HG03066 (cell line): ENCODE data around the gene SEC31B.
A peak's percentile ranks its signal among the peaks of the same experiment; 100 is the strongest.

ENCODE experiments used
- ATAC-seq: cut with Tn5 transposase; IDR thresholded peaks from one replicate; pipeline ENCODE4 v1.9.1; 2021; ENCODE audit warnings: low read depth; ENCODE audit not compliant: unreplicated experiment

SEC31B gene

DNA sequence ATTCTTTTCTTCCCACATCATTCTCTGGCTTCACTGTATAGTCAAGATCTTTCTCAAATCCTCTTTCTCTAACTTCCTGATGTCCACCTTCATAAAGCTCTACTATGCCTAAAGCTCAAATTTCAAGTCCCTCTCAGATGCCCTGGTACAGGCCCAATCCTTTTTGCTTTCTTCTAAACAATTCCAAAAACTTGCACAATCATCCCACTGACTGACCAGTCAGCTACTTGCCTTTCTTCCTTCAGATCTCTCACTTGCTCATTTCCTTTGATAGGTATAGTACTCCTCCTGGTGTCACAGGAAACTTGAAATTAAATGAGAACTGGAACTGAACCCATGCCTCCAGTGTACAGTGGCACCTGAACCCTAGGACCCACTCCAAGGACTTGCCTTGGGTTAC lies 18.2 kb downstream of the SEC31B start:
- ATAC-seq = no peak

DNA sequence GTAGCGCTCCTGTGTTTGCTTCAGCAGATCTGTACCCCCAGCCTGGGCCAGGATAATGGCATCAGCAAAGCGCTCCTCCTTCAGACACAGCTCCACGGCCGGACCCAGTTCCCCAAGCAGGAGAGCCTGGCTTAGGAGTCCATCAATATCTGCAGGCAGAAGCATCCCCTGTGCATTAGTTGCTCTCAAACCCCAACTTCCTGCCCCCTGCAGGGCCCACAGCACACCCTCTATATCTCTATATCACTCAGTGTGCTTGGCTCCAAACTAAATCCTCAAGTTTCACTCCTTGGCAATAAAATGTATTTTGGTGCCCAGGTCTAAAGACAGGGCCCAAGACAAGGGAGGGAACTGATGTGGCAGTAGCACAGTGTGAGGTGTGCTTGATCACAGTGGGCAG lies 21.6 kb downstream of the SEC31B start:
- no peak for ATAC-seq

DNA sequence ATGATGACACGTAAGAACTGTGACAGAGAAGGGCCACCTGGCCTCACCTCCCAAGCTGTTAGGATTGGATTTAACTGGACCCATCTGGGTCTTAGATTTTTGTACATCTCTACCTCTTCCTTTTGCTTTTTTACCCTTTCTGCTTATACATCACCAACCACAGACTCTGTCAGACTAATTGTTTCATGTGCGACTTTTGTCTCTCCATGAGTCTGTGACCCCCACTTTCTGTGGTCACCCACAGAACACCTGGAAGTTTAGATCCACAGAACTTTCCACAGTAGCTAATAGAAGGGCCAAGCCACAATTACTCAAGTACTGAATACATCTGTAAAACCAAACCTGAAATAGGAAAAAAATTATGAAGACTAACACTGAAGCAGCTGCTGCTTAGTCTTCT lies 23.1 kb downstream of the SEC31B start:
- no peak for ATAC-seq

DNA sequence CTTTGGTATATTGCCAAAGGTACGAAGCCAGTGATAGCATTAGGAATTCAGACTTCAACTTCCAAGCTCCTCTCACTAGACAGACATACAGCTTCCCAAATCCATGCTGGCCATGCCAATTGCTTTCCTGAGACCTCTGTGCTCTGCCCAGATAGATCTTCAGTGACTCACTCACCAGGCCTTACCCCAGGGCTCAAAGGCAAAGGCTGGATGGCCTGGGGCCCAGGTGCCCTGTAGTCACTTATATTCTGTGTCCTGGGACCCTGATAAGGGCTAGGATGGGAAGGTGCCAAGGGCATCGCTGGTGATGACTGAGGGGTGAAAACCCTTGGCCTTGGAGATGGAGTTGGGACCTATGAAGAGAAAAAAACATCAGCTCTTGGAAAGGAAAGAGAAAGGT lies 29.1 kb downstream of the SEC31B start:
- no peak for ATAC-seq

DNA sequence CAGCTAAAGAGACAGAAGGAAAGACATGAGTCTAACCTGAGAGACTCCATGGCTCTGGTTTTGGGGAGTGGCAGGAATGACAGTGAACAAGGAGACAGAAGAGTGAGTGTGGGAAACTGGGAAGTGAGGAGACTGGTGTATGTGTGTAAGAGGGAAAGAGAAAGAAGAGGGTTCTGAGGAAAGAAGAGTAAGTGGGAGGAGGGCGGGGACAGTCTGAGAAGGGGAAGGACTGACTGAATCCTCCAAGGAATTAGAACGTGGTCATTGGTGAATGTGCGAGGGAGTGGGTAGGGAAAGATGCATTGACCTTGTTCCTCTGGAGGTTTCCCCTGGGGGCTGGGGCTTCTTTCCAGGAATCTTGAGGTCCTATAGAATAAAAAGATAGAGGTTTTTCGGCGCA lies 30.3 kb downstream of the SEC31B start:
- no peak for ATAC-seq

DNA sequence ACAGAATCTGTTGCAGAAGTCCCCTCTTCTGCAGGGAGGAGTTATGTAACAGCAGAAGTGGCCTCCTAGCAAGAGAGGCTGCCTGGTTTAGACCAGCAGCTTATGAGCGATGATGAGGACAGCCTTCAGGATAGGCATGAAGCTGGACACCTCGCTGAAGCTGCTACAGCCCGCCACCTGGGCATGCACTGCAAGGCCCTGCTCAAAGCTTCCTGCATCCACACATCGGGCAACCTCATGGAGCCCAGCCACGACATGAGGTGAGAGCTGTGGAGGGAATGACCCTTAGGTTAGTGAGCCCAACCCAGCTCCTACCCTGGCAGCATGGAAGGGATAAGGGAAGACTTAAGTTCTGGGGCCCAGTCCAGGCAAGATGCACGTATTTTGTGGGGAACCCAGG lies 32.1 kb downstream of the SEC31B start:
- ATAC-seq = no peak

DNA sequence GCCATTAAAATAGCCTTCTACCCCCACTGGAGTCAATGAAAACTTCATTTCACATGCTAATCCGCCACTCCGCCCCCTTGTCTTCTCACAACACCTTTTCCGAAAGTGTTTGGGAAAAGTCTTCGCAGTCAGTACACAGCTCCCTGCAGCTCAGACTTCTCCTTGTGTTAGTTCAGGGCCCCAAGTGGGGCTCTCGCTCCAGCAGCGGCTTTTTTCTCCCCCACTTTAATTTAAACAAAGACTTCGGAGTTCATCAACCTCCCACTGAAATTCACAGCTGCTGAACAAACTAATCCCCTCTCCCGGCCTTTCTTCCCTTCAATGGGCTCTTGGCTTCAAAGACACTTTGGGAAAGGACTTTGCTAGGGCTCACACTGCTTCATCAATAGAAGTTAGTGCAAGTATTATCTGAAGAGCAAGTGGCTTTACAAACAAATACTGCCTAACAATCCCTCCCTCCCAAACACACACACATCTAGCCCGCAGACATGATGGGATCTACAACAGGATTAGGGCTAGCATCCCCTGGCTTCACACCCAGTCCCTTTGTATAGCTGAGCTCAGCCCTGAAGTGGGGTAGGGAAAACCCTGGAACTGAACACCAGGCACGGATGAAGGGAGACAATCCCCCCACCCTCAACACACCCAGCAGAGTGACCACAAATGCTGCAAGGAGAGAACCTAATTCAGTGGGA lies 33.7 kb downstream of the SEC31B start:
- ATAC-seq = no peak

DNA sequence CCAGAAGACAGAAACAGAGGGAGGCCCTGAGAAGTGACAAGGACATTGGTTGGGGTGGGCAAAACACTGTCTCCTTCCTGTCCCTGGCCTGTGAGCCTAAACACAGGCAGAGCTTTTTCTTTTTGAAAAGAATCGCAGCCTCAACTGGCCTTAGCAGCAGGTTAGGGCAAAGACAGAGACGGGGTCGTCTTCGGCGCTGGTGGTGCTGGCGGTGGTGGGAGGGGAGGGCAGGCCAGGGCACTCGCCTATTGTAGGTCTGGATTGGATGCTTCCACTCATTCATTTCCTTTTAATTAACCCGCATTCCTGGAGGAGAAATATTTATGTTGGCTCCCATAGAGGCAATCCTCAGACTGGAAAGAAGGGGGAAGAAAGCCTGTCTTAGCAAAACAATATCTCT lies 34.3 kb downstream of the SEC31B start:
- ATAC-seq = no peak

DNA sequence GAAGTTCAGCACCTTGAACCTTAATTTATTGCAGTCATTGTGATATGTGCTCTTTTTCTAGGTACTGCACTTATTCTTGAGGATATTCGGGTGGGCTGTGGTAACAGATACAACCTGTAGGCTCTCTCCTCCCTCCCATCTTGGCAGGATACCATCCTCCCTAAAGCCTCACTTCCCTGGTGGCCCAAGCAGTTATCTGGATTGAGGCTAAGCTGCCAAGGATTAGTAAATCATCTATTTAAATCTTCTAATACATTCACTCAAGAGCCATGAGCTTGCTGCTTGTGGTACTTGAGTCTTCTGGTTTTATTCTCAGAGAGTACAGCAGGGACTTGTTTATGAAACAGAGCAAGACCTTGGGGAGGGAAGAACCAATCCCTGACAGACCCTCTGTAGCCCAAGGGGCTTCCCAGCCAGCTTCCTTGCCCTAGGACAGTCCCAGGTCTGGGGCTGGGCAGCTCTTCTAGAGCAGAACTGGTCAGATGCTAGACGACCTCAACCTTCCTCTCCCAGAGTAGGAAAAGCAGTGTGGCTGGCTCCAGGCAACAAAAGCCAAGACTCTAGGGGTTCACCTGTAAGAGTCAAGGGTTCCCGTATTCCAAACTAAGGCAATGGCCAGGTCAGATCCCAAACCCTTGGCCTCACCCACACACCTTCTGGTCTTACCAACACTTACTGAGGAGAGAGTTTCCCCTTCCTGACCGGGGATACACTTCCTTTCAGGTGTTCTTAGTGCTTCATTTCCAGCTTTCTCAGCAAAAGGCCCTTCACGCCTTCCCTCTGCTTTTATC lies 35.6 kb downstream of the SEC31B start:
- ATAC-seq = no peak

DNA sequence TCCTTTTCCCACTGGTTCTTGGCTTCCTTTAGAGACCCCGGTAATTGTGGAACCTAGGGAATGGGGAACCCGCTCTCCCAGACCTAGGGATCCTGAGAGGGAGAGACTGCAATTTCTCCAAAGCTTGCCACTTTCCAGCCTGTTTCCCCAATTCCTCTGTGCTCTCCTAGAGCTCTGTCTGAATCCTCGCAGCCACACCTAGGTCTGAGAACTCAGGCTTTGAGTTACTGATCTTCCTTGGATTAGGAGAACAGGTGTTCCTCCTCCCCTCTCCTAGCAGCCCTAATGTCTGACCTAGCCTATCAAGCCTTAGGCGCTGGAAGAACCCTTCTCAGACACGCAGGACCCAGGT lies 36.9 kb downstream of the SEC31B start:
- no peak for ATAC-seq

DNA sequence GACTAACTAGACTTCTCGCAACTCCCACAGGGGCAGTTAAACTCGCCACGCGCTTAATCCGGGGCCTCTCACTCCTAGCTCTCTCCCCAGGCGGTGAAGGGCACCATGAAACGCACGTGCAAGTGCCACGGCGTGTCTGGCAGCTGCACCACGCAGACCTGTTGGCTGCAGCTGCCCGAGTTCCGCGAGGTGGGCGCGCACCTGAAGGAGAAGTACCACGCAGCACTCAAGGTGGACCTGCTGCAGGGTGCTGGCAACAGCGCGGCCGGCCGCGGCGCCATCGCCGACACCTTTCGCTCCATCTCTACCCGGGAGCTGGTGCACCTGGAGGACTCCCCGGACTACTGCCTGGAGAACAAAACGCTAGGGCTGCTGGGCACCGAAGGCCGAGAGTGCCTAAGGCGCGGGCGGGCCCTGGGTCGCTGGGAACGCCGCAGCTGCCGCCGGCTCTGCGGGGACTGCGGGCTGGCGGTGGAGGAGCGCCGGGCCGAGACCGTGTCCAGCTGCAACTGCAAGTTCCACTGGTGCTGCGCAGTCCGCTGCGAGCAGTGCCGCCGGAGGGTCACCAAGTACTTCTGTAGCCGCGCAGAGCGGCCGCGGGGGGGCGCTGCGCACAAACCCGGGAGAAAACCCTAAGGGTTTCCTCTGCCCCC lies 37.4 kb downstream of the SEC31B start:
- no peak for ATAC-seq

DNA sequence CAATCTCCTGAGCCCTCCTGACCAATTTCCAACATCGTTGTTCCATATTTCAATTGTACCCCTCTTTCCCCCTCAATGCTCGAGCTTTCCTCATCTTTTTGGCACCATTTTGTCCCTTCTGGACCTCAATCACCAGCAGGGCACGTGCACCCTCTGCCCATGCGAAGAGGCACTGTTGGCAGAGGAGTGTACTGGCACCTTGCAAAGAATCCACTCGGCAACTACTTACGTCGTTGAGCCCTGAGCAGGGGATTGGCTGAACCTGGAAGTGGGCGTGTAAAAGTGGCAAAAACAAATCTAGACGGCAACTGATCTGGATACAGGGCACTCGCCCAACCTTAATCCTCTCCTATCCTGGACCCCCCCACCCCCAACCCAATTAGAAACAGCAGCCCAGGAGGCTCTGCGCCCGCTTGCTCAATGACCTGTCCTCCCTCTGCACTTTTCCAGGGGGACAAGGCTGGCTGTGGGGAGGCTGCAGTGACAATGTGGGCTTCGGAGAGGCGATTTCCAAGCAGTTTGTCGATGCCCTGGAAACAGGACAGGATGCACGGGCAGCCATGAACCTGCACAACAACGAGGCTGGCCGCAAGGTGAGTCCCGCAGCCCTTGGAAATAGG lies 38.1 kb downstream of the SEC31B start:
- peak; percentile 99 for ATAC-seq

DNA sequence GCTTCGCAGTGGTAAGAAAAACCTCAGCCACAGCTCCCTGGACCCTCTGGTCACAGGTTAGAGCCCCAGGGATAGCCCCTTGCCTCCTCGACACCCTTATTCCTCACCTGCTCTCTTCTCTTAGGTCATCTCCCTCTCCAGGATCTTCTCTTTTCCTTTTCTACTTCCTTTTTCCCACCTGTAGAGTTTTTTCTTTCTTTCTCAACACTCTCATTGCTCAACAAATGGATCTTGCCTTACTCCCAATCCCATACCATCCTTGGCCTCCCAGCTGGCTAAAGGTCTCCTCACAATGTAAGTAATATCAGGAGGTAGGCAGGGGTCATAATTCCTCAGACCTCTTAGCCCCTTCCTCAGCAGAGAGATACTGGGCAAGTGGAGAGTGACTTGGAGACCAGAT lies 39.7 kb downstream of the SEC31B start:
- ATAC-seq = no peak

DNA sequence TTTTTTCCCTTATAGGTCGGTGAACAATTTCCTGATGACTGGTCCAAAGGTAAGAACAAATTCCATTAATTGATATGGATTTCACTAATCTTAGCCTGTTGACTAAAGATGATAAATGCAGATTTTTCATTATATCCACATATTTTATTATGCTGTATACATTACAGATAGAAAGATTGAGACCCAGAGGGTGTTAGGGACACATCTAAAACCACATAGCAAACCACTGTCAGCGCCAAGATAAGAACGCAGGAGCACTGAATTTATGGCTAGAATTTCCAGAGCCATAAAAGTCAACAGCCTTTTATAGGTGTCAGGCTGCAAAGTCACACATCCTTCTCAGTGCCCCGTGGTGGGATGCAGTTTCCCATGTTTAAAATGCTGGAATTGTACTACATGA lies 40.6 kb downstream of the SEC31B start:
- no peak for ATAC-seq

DNA sequence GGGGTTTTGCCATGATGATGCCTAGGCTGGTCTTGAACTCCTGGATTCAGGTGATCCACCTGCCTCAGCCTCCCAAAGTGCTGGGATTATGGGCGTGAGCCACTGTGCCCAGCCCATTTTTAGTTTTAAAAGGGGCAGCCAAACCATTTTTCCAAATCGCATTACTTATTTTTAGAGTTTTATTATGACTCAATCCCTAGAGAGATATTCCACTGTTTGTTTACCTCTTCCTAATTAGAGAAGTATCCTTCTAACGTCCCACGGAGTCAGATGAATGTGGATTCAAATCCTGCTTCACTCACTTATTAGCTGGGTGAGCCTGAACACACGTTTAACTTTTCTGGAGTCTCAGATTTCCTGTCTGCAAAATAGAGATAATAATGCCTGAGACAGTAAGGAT lies 41.7 kb downstream of the SEC31B start:
- ATAC-seq = no peak

DNA sequence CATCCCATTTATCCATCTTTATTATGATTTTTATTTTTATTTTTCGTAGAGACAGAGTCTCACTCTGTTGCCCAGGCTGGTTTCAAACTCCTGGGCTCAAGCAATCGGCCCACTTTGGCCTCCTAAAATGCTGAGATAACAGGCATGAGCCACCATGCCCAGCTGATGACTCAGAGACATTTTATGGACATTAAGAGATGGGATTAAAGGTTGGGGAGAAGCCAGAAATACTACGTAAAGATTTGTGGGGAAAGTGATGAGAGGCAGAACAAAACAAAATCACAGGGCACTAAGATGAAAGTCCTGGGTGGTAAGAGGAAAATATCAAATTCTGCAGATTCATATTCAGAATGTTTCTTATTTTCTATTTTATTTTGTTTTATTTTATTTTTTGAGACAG lies 49.3 kb downstream of the SEC31B start:
- no peak for ATAC-seq

DNA sequence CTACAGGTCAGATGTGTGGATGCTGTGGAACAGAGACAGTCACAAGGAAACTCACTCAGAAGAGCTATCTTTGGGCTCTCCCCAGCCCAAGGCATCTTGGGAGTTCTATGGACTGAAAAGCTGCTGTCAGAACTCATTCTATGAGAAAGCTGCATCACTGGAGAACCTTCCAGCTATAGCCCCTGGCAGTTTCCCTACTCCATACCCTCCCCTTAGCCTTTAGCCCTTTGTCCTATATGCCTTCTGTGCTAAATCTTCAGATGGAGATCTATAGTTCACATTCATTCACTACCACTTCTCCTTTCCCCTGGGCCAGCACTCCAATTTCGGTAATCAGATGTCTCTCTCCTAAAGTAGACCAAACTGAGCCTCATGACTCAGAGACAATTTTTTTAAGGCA lies 49.9 kb downstream of the SEC31B start:
- no peak for ATAC-seq

DNA sequence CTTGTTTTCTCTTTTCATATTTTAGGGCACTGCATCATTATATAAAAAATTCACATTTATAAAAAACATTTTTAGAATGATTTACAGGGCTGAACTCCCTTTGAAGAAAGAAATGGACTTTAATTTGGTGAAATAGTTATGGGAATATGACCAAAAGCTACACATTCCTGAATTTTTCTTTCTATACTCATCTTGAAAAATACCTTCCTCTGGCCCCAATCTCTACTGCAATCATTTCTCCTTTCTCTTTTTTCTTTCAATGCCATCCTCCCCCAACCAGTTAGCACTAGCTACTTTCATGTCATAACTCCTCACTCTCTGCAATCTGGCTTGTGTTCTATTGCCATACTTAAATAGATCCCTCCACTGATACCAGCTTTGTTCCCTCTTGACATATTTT lies 50.7 kb downstream of the SEC31B start:
- no peak for ATAC-seq

DNA sequence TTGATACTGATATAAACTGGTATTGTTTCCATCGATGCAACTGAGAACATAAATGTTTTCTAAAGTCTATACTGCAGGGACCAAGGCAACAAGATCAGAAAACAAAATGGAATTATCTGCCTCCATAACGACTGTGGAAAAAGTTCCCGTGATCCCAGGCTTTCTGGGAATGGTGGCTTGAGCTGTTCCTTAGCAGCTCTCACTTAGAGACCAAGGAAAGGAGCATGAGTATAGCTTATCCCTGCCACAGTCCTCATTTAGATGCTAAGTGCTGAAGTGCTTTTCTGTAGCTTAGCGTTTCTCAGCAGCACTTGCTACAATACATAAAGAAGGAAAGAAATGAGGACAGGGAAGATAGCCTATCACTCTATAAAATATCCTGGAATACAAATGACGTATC lies 51.3 kb downstream of the SEC31B start:
- no peak for ATAC-seq

DNA sequence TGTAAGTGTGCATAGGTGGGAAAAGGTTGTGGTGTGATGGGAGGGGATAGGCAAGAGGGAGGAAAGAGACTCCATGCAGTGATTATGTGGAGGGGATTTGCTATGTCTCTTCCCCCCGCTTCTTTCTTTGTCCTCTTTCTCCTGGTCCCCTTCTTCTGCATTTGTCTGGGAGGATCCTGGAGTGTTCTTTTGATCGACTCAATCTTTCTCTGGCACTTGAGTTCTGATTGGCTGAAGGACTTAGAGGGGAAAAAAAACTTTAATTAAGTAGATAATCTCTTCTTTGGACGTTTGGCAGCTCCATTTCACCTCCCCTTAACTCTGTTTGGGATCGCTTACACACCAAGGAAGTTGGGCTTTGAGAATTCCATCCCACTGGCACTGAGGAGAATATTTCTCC lies 57.0 kb downstream of the SEC31B start, which contains the start of gene WNT8B:
Gene WNT8B, plus strand, starts transcription at position 301 of the 400 bp plus-strand sequence. CDS start 160 bp downstream, outside the sequence.
- ATAC-seq = no peak

DNA sequence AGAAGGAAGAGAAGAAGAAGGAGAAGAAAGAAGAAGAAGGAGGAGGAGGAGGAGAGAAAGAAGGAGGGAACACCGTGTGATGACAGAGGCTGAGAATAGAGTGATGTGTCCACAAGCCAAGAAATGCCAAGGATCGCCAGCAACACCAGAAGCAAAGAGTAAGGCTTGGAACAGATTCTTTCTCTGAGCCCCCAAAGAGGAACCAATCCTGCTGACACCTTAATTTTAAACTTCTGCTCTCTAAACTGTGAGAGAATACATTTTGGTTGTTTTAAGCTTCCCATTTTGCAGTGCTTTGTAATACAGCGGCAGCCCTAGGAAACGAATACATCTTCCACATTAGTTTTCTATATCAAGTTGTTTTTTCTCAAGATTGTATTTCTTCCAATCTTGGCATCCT lies 70.7 kb downstream of the SEC31B start:
- no peak for ATAC-seq
